HG03095 (cell line): ENCODE results near the gene SYN1.
"Not testable (repeated sequence)": the region's sequence is repeated elsewhere in the genome, so short reads cannot be mapped to it uniquely, and the experiment has no call there.

Source experiments
- ATAC-seq: cut with Tn5 transposase; IDR thresholded peaks from one replicate; pipeline ENCODE4 v1.9.1; 2021; ENCODE audit warnings: moderate library complexity; ENCODE audit not compliant: unreplicated experiment

The SYN1 gene

DNA sequence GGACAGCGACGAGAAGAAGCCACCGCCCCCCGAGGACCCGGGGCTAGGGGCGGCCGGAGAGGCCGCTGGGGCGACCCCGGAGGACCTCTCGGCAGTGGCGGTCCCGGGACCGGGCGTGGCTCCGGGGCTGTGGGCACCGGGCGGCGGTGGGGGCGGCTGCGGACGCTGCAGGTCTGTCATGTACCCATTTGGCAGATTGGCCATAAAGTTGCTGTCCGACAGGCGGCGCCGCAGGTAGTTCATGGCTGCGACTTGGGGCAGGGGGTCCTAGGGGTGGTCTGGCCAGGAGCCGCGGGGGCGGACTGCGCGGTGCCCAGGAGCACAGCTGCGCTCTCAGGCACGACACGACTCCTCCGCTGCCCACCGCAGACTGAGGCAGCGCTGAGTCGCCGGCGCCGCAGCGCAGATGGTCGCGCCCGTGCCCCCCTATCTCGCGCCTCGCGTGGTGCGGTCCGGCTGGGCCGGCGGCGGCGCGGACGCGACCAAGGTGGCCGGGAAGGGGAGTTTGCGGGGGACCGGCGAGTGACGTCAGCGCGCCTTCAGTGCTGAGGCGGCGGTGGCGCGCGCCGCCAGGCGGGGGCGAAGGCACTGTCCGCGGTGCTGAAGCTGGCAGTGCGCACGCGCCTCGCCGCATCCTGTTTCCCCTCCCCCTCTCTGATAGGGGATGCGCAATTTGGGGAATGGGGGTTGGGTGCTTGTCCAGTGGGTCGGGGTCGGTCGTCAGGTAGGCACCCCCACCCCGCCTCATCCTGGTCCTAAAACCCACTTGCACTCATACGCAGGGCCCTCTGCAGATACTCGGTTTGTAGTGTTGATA, at the start of gene SYN1:
TSS of gene SYN1 (minus strand) at position 372 of the 817 bp plus-strand sequence. CDS start at position 243, 129 bp downstream.
- ATAC-seq: peak; percentile 59

DNA sequence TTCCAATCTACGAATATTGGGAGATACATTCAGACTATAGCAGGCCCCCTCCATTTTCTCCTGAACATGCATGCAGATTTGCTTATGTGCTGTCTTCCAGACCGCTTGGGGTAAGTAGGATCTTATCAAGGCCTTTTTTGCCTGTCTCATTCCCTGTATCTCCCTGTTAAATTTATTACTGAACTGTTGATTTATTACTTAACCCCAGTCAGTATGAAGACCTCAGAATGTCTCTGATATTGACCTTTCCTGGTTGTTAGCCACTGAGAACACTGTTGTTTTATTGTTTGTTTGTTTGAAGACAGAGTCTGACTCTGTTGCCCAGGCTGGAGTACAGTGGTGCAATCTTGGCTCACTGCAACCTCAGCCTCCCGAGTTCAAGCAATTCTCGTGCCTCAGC, 46.1 kb upstream of the SYN1 start:
- not testable (repeated sequence) for ATAC-seq

GRCh38 chrX:47664737-47665136, 45.1 kb upstream of the SYN1 start:
- ATAC-seq: no peak

DNA sequence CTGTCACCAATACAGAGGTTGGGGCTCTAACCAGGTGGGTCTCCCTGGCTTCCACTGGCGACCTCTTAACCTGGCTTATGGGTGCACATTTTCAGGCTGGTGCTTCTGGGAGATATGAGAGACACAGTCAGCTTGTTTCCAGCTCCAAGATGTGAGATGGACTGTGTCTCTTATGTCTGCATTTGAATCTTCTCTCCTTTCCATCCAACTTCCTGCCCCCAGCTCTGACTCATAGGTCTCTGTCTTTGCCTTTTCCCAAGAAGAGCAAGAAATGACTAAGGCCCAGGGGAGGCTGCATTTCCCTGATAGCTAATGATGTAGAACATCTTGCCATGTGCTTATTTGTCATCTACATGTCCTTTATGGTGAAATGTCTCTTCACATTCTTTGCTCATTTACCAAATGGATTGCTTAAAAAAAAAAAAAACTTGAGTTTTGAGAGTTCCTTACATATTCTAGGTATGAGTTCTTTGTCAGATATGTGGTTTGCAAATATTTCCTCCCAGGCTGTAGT, 42.5 kb upstream of the SYN1 start:
- no peak for ATAC-seq

- ATAC-seq: no peak
Observed at GRCh38 chrX:47661539-47661938, 41.9 kb upstream of the SYN1 start.

DNA sequence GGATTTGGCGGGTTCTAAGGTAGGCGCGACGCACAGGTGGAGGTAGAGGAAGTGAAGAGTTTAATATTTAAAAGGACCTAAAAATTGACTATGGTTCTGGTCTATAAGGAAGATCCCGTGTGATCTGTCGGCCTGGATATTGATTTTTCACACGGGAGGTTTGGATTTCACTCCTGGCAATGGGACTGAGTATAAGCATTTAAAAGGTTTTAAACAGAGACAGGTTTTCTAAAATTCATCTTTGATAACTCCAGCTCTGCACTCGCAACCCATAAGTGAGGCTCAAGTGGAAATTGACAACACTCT, 39.7 kb upstream of the SYN1 start:
- no peak for ATAC-seq

GRCh38 chrX:47658684-47659420, 39.2 kb upstream of the SYN1 start, which contains the start of gene UXT:
TSS of gene UXT (minus strand) at chrX:47659180. CDS start at chrX:47658927, 253 bp downstream.
- ATAC-seq: peak; percentile 76

- no peak for ATAC-seq
Observed at GRCh38 chrX:47658301-47658683, 38.6 kb upstream of the SYN1 start.

- ATAC-seq: no peak
Observed at GRCh38 chrX:47651043-47651905, 31.6 kb upstream of the SYN1 start.

DNA sequence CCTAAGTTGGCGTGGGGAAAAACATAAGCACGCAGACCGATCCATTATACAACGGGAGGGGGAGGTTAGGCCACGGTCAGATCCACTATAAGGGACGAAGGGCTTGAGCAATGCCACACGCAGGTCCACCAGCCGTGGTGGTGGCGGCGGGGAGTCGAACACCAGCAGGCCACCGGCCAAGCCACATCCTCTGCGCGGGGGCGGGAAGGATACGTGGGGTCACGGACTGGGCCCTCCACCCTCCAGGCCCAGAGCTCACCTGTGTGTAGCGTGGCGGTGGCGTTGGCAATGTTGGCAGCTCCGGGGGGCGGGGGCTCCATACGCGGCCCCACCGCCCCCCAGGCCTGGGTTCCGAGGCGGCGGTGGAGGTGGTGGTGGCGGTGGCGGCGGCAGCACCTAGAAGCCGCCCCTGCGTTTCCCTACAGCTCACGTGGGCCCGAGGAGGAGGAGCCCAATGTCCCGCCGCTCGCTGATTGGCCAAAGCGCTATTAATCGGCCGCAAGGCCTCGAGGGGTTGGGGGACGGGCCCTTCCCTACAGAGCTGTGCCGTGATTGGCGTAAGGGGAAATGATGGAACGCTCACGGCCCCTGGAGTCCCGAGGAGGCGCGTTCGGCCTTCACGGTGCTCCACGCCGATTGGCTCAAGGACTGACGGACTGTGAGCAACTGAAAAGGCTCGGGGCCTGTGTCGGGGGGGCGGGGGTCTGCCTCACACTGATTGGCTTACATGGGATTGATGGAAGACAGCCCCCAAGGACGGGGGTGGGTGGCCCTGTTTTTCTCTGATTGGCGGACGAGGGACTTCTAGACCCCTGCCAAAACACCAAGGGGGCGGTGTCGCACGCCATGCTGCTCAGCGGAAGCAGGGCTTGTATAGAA, 30.7 kb upstream of the SYN1 start, which contains the start of gene ELK1:
TSS of gene ELK1 (minus strand) at position 400 of the 879 bp plus-strand sequence. CDS start 9,122 bp downstream, outside the sequence.
- peak; percentile 87 for ATAC-seq

DNA sequence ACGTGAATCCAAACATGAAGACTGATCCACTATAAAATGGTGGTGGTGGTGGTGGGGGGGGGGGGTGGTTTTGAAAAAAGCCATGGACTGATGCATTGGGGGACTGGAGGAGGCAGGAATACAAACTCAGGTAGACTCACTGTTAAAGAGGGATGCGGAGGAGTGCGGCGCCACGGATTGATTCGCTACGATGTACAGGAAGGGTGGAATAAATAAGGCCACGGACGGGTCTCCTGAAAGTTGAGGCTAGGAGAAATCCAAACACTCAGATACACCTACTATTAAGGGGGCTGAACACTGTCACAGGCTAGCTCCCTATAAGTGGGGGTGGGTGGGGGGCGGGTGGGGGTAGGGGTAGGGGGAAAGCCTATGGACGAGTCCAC, 30.1 kb upstream of the SYN1 start:
- no peak for ATAC-seq

DNA sequence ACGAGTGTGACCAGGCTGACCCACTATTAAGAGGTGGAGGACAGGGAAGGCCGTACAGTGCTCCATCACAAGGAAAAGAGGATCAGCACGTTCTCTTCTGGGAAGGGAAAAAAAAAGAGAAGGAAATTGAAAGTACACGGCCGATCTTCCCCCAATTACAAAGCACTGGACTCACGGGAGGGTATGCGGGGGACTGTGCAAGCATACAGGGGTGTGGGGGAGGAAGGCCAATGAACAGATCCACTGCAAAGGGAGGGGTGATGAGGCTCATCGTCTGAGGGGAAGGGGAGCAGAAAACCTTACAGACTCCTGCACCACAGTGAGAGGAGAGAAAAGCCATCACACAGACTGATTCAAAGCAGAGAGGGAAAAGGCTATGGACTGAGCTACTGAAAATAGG, 29.6 kb upstream of the SYN1 start:
- no peak for ATAC-seq

DNA sequence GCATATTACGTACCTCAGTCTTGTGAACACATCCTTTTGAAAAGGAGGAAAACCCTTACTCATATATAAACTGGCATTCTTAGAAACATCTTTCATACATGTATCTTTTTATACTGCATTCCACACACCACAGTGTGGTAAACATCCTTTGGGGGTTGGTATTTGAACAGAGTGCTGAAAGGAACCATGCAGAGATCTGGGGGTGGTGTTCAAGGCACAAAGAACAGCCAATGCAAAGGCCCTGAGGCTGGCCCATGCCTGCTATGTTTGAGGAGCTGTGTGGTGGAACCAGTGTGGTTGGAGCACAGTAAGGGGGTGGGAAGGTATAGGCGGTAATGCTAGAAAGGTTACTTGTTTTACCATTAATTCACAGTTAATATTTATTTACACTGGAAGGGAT, 28.7 kb upstream of the SYN1 start:
- no peak for ATAC-seq

- ATAC-seq: no peak
Observed at GRCh38 chrX:47646636-47647035, 27.0 kb upstream of the SYN1 start.

- no peak for ATAC-seq
Observed at GRCh38 chrX:47645530-47645929, 25.9 kb upstream of the SYN1 start.

GRCh38 chrX:47644557-47645091, 25.0 kb upstream of the SYN1 start:
- ATAC-seq: no peak

DNA sequence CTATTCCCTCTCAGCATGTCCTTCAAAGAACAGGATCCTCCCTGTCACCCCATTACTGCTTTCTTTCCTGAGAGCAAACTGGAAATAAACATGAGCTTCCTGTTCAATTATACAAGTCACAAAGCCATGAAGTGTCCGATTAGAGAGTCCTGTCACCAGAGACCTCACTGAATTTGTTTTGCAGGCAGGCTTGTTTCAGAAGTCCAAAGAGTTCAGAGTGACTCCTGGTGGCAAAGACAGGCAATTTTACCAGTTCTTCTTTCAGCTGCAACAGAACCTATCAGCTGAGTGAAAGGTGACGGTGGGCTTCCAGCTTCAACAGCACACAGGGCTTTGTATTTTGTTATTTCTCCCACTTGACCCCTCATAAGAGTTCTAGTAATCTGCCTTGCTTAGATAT, 24.3 kb upstream of the SYN1 start:
- ATAC-seq: no peak

DNA sequence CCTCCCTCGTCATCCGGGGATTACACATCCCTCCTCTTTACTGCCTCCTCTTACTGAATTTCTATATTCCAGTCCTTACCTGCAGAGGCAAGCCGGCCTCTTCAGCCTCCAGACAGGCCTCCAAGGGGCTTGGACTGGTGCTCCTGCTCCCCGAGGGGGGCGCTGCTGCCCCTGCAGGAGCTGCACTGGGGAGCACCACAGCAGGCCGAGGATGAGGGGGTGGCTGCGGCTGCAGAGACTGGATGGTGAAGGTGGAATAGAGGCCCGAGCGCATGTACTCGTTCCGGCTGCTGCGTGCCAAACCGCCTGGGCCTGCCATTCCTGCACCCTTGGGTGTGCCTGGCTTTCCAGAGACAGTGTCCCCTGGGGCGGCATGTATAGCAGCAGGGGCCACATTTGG, 19.2 kb upstream of the SYN1 start:
- no peak for ATAC-seq

DNA sequence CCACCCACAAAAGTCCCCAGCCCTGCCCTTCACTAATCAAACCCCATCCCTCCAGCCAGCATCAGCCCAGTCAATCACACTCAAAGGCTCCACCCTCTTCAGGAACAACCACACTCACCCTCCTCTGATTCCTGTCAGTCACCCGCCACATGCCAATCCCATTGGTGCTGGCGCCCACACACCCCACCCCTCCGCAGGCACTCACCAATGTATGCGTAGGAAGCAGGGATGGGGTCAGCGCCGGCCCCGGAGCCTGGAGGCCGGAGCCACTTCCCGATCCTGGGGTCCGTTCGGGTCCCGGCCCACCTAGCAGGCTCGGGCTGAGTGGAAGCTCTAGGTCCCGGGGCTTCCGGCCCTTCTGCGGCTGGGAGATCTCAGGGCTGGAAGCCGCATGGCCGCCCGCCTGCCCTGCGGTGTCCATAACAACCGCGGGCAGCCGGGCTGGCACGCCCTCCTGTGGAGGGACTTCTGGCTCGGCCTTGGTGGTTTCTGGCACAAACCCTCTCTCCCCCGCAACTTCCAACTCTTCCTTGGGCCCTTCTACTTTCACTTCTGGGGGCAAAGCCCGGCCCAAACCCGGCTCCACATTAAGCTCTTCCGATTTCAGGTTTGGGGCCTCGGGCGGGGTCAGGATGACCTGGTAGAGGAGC, 18.0 kb upstream of the SYN1 start:
- peak; percentile 68 for ATAC-seq
